Measurements from ENCODE around the gene ZNF654.

- TF ChIP-seq POLR2A (IDR thresholded peaks at IDR 0.05; ENCODE audit: low read depth) (no peak), CTCF (IDR thresholded peaks at IDR 0.05) (no peak), EP300 (IDR thresholded peaks at IDR 0.05) (no peak)
These were observed 19.9 kb downstream of the ZNF654 start for GRCh38 chr3:88078932-88079331.

Measured in esophagus muscularis mucosa (tissue), 4 donors.